Activated CD8-positive, alpha-beta memory T cell treated with anti-CD3 and anti-CD28 coated beads, Interleukin-2, amount 50 U/mL, for 4 hours (primary cell): ENCODE results near the gene MMP24OS.
A peak's percentile ranks its signal among the peaks of the same experiment; 100 is the strongest.
"Not testable (repeated sequence)": the region's sequence is repeated elsewhere in the genome, so short reads cannot be mapped to it uniquely, and the experiment has no call there.

Experiments
- DNase-seq: peaks from one replicate; pipeline ENCODE4 v3.0.0-alpha.2; 2020

Gene MMP24OS

DNA sequence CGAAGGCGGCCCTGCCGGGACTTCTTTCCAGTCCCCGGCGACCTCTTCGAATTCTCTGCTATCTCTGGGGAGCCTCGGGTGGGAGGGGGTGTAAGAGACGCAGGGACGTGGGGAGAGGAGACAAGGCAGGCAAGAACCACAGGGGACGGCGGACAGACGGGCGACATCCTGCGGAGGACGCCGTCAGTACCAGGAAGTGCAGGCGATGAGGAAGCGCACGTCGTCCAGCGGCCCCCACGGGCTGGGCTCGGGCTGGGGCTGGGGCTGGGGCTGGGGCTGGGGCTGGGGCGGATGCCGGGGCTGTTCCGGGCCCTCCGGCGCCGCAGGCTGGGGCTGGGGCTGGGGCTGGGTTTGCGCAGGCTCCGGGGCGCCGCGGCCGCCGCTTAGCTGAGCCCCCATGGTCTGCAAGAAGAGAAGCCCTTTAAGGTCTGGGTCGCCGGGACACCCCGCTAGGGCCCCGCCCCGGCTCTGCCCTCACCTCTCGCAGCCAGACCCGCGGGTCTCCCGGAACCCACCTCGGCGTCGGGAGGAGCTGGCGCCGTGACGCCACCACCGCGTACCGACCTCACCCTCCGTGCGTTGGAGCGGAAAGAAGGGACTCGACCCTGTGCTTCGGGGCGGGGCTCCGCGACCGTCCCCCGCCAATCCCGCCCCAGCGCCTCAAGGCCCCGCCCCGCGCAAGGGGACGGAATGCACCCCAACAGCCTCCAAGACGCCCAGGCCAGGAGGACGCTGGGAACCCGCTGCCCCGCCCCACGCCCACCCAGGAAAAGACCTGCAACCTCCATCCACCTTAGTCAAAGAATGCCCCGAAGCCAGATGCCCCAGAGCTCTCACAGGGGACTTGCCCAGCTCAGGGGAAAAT, at the start of gene MMP24OS:
TSS of gene MMP24OS (minus strand) at position 592 of the 865 bp plus-strand sequence. CDS start at position 399, 193 bp downstream.
- peak; percentile 88 for DNase-seq

DNA sequence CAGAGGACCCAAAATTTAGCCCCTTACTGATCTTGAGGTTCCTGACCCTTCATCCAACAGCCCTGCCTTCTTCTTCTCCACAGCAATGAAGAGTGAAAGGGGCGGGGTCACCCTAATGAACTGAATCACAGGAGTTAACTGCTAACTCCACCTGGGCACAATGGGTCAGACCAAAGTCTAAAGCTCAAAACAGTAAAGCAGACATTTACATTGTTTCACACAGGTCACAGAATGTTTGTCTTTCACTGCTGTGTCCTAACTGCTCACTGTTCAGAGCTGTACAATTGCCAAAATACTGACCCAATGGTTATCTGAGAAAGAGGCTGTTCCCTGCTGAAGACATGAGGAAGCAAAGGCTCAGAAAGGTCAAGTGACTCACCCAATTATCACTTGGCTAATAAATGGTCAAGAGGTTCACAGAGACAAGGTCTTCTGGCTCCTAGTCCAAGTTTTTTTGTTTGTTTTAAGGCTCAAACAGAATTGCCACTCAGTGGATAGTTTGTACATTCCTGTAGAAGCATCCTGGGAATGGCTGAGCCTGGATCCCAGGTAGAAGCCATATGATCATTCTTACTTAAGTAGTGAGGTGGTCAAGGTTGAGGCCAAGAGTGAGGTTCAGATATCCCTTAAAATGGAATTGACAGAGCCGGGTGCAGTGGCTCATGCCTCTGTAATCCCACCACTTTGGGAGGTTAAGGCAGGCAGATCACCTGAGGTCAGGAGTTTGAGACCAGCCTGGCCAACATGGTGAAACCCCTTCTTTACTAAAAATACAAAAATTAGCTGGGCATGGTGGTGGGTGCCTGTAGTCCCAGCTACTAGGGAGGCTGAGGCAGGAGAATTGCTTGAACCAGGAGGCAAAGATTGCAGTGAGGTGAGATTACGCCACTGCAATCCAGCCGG, 49.4 kb upstream of the MMP24OS start:
- DNase-seq: no peak

DNA sequence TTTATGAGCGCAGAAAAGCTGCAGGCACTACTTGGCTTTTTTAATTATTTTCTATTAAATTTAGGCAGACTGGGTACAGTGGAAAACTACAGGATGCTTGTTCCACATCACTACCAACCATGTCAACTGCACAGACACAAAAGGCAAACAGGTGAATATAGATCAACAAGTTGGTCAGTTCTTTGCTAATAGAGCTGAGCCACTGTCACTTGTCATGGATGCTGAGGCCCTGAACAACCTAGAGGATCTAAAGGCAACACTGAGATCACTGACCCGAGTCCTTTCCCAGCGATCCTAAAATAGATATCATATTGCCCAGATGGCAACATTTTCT, 48.8 kb upstream of the MMP24OS start:
- no peak for DNase-seq

DNA sequence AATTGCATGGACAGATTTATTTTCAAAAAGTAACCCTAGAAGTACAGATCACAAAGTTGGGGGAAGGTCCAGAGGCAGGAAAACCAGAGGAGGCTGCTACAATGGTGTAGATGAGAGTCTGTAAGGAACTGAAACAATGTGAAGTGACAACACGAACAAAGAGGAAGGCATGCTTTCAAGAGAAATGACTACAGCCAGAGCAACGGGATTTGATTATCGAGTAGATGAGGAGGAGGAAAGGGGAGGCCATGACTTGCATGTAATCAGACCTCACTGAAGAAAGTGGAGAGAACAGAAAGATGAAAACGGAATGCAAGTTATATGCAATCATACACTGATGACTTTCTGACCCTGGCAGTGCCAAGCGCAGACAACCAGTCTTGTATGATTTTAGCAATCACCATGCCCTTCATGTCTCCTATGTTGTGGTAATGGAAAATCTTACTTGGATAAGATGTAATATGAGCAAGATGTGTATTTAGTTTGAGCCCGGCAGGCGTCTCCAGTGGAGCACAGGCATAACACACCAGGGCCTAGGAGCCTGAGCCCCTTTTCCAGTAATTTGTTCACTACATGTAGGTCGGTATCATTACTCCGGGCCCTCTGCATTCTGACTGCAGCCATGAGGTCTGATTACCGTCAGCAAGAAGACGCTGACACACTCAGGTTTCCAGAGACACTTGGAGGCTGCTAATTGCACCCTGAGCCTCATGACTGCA, 48.3 kb upstream of the MMP24OS start:
- no peak for DNase-seq

DNA sequence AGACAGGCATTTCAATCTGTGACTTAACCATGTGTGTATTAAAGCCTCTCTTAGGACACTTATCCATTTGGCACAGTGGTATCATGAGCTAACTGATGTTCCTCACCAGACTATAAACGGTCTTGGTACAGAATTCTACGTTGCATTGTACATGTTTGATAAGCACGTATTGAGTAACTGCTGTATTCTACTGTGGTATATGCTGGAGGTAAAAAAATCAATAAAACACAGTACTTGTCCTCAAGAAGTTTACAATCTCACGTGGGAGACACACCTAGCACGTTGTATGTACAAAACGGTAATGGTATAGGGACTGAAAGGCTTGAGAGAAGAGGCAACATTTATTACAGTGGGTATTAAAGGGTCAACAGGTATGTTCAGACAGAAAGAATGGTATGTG, 47.5 kb upstream of the MMP24OS start:
- no peak for DNase-seq

DNA sequence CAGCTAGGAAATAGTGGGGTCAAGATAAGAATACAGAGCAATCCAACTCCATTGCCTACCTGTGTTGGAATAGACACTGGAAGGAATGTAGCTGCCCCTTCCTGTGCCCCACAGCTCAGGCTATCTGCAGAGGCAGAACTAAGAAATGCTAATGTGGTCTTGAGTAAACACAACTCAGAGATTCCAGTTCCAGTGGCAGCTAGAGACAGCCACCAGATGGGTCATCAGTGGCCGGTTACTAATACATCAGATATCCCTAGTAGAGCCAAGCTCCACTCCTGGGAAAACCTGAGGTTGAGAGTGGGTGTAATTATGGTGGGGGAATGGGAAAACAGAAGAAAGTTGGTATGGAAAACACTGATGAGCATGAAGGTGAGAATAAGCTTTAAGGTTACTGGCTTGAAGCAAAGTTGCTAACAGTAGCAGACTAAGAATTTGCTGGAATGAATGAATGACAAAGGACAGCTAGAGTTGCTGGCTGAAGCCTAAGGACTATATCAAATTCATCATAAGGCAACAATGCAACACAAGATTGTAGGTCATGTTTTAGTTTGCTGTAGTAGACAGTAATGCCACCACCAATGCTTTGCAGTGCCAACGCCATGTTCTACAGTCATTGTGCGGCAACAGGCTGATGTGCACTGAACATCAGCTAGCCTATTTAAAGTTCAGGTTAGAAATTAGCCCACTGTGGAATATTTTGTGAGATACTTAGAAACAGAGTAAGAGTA, 42.6 kb upstream of the MMP24OS start:
- no peak for DNase-seq

DNA sequence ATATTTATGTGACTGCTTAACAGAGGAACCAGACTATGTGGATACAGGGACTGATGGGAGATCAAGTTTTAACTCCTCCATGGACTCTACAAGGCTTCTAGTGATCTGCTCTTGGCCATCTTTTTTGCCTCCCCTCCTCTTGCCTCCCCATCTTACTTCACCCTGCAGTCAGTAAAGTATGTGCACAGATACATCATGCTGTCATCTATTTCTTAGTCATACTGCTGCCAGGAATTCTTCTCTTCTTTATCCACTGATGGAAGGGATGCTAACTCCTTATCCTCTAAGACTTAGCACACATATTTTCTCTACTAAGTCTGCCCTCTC, 41.9 kb upstream of the MMP24OS start:
- no peak for DNase-seq

DNA sequence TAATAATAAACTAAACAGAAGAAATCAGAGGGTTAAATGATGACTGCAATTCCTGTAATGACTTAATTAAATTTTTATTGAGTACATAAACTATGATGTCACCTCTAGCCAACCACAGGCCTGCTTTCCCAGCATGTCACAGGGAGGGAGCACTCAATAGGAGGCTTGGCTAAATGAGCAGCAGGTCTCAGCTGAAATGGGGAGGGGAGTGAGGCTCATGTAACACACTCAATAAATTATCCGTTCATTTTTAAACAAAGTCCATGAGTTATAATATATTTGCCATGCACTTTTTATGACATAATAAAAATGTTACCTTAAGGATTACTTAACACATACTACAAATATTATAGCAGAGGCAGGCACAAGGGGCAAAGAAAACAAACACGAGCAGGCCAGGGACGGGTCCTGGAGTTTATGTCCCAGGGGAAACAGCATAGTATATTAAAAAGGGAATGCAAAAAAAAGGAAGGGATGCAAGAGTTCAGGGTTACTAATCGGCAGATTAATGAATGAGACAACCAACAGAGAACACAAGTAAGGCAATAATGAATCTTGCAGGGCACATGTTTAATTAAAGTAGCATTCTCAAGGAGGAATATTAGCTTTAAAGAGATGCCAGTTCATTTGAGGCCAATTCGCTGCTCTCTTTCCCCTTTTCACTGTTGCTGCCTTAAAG, 41.4 kb upstream of the MMP24OS start:
- DNase-seq: no peak

DNA sequence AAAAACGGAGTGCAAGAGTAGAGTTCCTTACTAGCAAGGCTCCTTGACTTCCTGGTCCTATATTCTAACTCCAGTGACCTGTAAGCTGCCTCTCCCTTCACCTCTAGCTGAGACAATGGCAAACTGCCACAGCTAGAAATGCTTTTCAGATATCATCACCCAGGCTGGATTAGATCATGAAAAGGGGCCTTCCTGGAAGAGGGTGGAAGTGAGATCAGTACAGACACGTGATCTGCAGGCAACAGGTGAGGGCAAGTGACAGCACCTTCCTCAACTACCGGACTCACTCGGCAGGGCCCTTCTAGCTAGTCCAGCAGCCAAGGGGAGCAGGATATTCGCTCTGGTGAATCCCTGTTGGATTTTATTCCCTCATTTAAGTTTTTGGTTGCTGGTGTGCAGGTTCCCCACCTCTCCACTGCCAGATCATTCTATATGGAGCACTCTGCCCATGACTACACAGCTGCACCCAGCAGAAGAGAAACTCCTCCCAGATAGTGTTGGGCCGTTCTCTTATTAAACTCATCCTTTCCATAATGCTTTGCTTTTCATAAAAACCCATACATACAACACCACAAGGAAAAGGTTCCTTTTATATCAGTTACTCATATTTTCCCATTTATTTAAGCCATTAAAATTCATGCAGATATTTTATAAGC, 40.7 kb upstream of the MMP24OS start:
- DNase-seq: no peak

DNA sequence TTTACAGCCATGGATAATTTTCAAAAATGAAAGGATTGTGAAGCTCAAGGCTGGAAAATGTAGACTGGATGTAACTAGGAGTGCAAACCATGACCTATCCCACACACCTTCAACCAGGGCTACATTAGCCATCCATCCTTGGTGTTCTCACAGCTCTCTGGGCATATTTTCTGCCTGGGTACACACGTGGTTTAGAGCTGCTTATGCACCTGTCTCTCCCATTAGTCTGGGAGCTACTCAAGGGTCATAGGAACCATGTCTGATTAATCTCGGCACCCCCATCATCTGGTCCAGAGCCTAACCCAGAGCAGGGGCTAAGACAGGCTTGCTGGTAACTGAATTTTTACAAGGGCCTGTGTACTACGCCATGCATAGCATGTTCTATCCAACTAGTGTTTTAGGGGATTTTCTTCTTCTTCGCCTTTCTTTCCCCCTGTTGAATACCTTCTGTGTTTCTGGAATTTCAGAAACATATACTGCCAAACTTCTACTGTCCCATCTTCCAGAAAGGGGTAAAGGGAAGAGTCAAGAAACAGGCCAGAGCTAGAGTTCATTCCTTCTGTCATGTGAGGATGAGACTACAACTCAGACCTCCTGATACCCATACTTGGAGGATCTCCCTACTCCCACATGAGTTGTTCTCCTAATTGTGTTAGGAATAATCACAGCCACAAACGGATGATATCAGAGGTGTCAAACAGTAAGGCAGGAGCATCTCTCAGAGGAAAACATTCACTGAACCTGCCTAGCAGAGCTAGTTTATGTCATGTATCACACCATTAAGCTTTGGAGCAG, 39.7 kb upstream of the MMP24OS start:
- DNase-seq: no peak

DNA sequence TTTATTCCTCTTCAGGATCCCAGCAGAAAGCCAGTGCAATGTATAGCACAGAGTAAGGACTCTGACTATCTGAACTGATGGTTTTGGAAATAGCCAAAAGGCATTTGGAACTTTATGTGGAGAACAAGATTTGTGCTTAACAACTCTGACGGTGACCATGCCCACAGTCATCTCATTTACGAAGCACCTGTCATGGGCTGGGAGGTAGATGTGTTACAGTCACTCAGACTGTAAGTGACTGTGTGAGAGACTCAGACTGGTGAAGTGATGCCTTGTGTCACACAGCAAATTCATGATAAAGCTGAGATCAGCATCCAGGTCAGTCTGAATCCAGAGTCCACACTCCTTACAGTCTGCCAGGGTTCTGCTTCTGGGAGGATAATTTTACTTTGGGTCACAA, 38.2 kb upstream of the MMP24OS start:
- DNase-seq: no peak

DNA sequence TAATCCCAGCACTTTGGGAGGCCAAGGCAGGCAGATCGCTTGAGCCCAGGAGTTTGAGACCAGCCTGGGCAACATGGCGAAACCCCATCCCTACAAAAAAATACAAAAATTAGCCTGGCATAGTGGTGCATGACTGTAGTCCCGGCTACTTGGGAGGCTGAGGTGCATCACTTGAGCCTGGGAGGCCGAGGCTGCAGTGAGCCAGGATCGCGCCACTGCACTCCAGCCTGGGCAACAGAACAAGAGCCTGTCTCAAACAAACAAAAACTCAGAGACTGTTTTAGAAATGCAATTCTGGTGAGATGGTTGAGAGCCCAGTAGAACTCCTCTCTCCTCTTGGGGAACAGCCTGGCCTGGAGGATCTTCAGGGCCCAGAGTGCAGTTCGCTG, 37.7 kb upstream of the MMP24OS start:
- not testable (repeated sequence) for DNase-seq

DNA sequence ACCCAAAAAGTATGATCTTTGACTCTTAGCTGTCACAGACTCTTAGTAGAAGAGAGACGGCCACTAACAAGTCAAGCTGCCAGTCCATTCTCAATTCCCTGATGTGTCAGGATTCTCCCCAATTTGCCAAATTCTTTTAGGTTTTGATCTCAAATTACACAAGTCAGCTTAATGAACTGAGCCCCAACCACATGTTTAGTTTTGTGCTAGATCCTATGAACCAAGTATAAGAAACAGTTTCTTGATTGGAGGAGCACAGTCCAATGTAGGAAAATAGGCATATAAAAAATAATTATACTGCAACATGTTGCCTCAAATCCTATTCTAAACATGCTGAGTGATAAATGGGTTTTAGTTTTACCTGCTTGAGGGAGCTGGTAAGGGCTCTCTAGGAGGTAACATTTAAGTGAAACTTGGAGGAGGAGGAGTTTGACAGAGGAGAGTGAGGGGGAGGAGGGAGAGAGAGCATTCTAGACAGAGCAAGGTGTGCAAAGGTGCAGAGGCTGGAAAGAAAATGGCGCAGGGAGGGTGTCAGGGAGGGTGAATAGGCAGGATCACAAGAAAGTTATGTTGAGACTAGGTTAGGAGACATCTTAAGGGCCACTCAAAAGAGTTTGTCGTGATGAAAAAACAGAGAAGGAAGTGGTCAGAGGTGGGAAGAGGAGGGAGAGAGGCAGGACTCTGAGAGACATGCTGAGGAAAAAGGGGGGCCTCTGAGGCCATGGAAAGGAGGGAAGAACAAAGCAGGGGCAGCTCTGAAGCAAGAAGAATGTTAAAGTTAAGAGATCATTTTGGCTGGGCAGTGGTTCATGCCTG, 37.1 kb upstream of the MMP24OS start:
- DNase-seq: no peak

DNA sequence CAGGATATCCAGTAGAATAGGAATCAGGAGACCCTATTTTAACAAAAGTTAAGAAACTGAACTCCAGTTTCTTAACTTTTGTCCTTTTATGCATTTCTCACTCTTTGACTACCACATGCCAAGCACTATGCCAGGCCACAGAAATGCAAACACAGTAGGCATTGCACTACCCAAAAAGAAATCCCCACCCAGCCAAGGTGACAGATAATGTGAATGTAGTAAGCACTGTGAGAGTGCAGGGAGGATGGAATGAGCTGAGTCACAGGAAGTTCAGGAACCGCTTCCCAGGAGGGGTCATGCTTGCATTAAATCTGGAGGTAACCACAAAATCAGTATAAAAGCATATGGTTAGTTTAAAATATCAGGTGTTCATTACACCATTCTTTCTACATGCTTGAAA, 34.4 kb upstream of the MMP24OS start:
- DNase-seq: no peak

DNA sequence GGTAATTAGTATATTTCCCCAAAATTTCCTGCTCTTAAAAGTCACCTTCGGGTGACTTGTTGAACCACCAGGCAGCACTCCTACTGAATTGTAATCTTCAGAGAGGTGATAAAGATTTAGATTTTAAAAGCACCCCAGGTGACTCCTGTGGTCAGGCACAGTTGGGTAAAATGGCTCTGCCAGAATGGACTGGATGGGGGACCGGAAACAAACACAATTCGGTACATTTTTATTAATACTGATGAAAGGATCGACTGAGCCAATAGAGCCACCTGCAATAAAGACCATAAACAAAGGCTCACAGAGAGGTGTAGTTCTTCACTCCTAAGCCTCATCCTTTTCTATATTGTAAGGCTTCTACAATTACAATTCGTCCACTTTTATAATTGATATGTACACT, 33.9 kb upstream of the MMP24OS start:
- no peak for DNase-seq

DNA sequence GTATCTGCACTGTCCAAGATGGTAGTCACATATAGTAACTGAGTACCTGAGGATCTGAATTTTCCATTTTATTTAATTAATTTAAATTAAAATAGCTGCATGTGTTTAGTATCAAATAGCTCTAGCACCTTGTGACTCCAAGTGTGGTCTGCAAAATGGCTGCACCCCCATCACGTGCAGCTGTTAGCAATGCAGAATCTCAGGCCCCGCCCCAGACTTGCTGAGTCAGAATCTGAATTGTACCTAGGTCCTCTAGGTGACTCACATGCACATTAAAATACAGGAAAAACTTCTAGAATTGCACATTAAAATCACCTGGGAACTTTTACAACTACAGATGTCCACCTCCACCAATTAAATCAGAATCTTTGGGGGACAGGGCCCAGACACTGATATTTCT, 33.5 kb upstream of the MMP24OS start:
- DNase-seq: peak; percentile 30

DNA sequence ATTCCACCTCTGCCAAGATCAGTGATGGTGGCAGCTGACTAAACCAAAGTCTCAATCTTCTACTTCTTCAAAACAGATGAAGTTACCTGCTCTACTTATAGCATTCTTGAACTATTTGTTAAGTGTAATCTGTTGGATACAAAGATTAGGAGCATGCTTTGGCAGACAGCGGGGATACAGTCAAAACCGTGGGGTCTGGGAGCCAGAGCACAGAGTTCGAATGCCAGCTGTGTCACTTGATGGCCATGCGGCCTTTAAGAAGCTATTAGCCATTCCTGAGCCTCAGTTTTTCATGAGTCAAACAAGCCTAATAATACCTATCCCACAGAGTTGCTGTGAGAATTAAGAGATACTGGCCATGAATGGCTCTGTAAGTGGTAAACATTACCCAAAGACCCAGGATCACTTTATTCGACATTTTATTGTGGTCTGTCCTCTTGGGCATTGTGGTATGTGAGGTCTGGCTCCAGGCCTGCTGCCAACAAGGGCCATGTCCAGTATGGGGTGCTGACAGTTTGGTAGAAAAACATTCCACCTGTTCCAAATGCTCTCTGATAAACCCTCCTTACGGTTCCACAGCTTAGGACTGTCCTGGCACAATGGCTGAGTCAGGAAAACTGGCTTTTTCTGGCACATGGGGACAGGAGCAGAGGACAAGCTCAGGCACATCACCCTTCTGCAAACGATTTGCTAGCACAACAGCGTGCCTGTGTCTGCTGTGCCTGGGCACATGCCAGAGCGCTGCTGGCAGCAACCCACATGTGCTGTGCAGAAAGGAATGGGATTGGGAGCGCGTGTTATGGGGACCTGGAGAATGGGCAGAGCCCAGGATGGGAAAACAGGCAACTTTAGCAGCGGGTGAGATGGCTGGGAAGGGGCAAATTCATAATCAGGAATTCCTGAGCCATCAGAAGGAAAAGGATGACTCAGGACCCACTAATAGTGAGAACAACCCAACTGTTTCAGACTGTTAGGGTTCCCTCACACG, 30.0 kb upstream of the MMP24OS start:
- no peak for DNase-seq

DNA sequence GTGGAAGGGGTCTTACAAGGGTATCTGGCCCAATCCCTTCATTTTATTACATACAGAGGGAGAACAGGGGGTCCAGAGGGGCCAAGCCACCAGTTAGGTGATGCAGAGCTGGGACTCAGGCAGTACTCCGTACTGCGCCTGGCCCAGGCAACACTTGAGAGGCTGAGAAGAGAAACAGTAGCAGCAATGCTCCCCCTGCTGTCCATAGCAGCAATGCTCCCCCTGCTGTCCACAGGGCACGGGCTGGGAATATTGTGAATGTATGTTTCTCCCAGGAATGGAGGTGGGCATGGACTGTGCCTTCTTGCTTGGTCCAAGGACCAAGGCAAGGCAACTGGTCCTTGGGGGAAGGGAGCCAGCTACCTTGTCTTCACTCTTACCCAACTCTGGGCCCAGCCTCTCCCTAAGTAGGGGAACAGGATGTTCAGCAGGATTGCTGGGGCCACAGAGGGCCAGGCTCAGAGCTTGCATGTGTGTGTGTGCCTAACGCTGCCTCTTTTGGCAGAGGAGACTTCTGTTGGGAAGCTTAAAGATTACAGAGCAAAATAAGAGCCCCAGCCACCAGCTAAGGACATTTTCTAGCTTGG, 29.1 kb upstream of the MMP24OS start:
- DNase-seq: no peak
